Breast epithelium (tissue), 3 donors: ENCODE results near the gene CPN1.

Experiments
- POLR2AphosphoS5 ChIP-seq, 3 donors: sonication (generic); formaldehyde crosslinking; IDR thresholded peaks; one replicate each; pipeline ENCODE4 v1.6.1; 2017; ENCODE audit warnings: antibody characterized with exemption in 3 of 3
- TF ChIP-seq, protein P1 (sequence below), 3 donors: fragments of 450-650 bp; IDR thresholded peaks; one replicate each; pipeline ENCODE4 v1.5.1; 2016 to 2017; ENCODE audit warnings: antibody characterized with exemption in 3 of 3, mild to moderate bottlenecking in 3 of 3, moderate library complexity in 3 of 3

DNA sequence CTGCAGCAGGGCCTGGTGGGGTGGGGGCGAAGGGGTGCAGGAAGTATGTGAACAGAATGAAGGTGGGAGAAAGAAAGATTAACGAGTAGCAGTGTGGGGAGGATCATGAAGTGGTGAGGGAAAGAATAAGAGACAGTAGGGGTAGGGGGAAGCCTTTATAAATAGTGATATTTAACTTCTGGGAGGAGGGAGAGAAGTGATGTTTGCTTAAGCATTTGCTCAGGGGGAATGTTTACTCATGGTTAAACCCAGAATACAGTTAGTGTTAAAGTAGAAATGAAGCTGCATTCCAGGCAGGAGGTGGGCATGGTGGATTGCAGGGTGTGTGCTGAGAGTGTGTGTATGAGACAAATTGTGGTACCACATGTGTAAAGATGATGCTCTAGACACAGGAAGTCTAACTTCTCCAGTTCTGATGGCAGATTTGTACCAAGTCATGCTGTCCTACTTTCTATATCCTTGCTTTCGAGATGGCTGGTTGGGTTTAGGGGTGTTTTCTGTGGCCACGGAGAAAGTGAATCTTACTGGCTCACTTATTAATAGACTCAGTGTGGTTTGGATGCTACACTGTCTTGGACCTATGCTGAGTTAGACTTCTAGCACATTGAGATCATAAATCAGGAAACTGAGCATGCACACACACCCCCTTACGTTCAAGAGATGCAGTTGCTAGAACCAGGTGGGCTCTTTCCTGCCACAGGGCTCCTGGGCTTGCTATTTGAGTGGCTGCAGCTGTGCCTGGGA, 61.4 kb downstream of the CPN1 start:
- TF ChIP-seq POLR2AphosphoS5 (IDR thresholded peaks at IDR 0.05): no peak
- TF ChIP-seq, protein P1, sequence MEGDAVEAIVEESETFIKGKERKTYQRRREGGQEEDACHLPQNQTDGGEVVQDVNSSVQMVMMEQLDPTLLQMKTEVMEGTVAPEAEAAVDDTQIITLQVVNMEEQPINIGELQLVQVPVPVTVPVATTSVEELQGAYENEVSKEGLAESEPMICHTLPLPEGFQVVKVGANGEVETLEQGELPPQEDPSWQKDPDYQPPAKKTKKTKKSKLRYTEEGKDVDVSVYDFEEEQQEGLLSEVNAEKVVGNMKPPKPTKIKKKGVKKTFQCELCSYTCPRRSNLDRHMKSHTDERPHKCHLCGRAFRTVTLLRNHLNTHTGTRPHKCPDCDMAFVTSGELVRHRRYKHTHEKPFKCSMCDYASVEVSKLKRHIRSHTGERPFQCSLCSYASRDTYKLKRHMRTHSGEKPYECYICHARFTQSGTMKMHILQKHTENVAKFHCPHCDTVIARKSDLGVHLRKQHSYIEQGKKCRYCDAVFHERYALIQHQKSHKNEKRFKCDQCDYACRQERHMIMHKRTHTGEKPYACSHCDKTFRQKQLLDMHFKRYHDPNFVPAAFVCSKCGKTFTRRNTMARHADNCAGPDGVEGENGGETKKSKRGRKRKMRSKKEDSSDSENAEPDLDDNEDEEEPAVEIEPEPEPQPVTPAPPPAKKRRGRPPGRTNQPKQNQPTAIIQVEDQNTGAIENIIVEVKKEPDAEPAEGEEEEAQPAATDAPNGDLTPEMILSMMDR (IDR thresholded peaks at IDR 0.05): no peak
